ENCODE data around the gene AMOT.
A peak's percentile ranks its signal among the peaks of the same experiment; 100 is the strongest.

AMOT gene

DNA sequence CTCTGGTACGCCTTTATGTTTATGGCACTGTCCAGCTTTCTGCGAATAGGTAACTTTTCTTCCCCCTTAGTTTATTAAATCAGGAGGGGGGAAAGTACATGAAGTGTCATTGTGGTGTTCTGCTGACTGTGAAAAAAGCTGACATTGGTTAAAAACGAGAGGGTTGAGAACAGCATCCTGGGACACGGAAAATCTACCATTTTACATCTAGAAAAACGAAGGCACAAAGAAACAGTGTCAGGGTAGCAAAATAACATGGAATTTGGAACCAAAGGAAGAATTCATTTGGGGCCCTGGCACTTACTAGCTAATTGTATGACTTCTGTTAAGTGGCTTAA, 1.2 kb upstream of the AMOT start (continued):
- TF ChIP-seq KLF1 (tag by site-specific recombination; IDR thresholded peaks at IDR 0.05) (no peak), ZNF311 (tag by site-specific recombination; IDR thresholded peaks at IDR 0.05; ENCODE audit: borderline replicate concordance) (no peak), WT1 (tag by site-specific recombination; IDR thresholded peaks at IDR 0.05) (no peak), ZFP41 (tag by site-specific recombination; IDR thresholded peaks at IDR 0.05; ENCODE audit: borderline replicate concordance) (no peak), ZNF837 (tag by site-specific recombination; IDR thresholded peaks at IDR 0.05) (no peak), ZBTB44 (tag by site-specific recombination; IDR thresholded peaks at IDR 0.05) (no peak), ZNF660 (tag by site-specific recombination; IDR thresholded peaks at IDR 0.05) (no peak), KLF16 (tag by site-specific recombination; IDR thresholded peaks at IDR 0.05) (no peak), ZNF596 (tag by site-specific recombination; IDR thresholded peaks at IDR 0.05) (no peak), ZNF354C (tag by site-specific recombination; IDR thresholded peaks at IDR 0.05; ENCODE audit: borderline replicate concordance, low read depth) (no peak), HIC1 (tag by site-specific recombination; IDR thresholded peaks at IDR 0.05) (no peak), ZFP3 (tag by site-specific recombination; IDR thresholded peaks at IDR 0.05; ENCODE audit: low read depth) (no peak), ZNF391 (tag by site-specific recombination; IDR thresholded peaks at IDR 0.05; ENCODE audit: borderline replicate concordance, low read depth) (no peak)

GRCh38 chrX:112841114-112841819, 636 bp upstream of the AMOT start:
- no peaks in the 10 kb centered on the region for H3K36me3 ChIP-seq (ENCODE audit: control insufficient read depth in 2 of 2, insufficient read depth in 1 of 2, low read length in 2 of 2)
- H3K27ac ChIP-seq (ENCODE audit: extremely low read depth, low read depth, low read length), result peak overlapping the region; percentile 91
- no peaks in the 10 kb centered on the region for H3K9me3 ChIP-seq (ENCODE audit: control insufficient read depth, insufficient read depth, low read depth, low read length)
- H3K4me3 ChIP-seq (ENCODE audit: low read depth, low read length), result peak overlapping the region; percentile 66
- CTCF ChIA-PET, result interaction anchor here (0.7 to 1.4 kb wide), 2 partner anchors 17 to 150 kb away, joined by 3 read pairs; no protein-coding TSS in a partner anchor
- POLR2A ChIA-PET, result interaction anchor here (0.8 to 4.3 kb wide), 5 partner anchors 9 to 60 kb away, joined by 3 to 44 read pairs (median 6); no protein-coding TSS in a partner anchor
- H3K4me1 ChIP-seq (ENCODE audit: control insufficient read depth, insufficient read depth, low read length), result peaks cover 16% of the 10 kb centered on the region; the same call in 1 of the 2 replicates
- no peak for TF ChIP-seq HOXC10 (CRISPR knock-in tag; IDR thresholded peaks at IDR 0.05)
- TF ChIP-seq, protein P1, sequence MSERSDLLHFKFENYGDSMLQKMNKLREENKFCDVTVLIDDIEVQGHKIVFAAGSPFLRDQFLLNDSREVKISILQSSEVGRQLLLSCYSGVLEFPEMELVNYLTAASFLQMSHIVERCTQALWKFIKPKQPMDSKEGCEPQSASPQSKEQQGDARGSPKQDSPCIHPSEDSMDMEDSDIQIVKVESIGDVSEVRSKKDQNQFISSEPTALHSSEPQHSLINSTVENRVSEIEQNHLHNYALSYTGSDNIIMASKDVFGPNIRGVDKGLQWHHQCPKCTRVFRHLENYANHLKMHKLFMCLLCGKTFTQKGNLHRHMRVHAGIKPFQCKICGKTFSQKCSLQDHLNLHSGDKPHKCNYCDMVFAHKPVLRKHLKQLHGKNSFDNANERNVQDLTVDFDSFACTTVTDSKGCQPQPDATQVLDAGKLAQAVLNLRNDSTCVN (tag by site-specific recombination; optimal IDR thresholded peaks at IDR 0.05), result peak; percentile 33
- TF ChIP-seq KLF1 (tag by site-specific recombination; IDR thresholded peaks at IDR 0.05), result no peak
- peak; percentile 26 for TF ChIP-seq PATZ1 (tag by site-specific recombination; IDR thresholded peaks at IDR 0.05)
- 0 out of 2 replicates have a peak, but pooled peaks have one; percentile 39 for TF ChIP-seq PBX3 (CRISPR knock-in tag; IDR thresholded peaks at IDR 0.05)
- TF ChIP-seq ZNF335 (tag by site-specific recombination; conservative IDR thresholded peaks at IDR 0.05), result peak; percentile 58; the same call in 1 of the 2 replicates
- peak; percentile 32; the same call in 1 of the 2 replicates for TF ChIP-seq TCF7L2 (IDR thresholded peaks at IDR 0.05; ENCODE audit: borderline replicate concordance, low read depth, low read length)
- no peak for TF ChIP-seq ZNF18 (tag by site-specific recombination; IDR thresholded peaks at IDR 0.05)
- no peak for TF ChIP-seq ZNF664 (tag by site-specific recombination; IDR thresholded peaks at IDR 0.05)
- no peak for TF ChIP-seq ZNF37A (tag by site-specific recombination; IDR thresholded peaks at IDR 0.05)
- TF ChIP-seq ZNF114 (tag by site-specific recombination; IDR thresholded peaks at IDR 0.05), result no peak
- TF ChIP-seq ZNF350 (tag by site-specific recombination; IDR thresholded peaks at IDR 0.05), result no peak
- no peak for TF ChIP-seq ZNF837 (tag by site-specific recombination; IDR thresholded peaks at IDR 0.05)
